HG02884 (cell line): ENCODE measurements around the gene NEU4.
"Not testable (repeated sequence)": the region's sequence is repeated elsewhere in the genome, so short reads cannot be mapped to it uniquely, and the experiment has no call there.

Experiments used
- ATAC-seq: cut with Tn5 transposase; IDR thresholded peaks from one replicate; pipeline ENCODE4 v1.9.1; 2021; ENCODE audit warnings: mild to moderate bottlenecking, moderate library complexity; ENCODE audit not compliant: unreplicated experiment

The NEU4 gene

DNA sequence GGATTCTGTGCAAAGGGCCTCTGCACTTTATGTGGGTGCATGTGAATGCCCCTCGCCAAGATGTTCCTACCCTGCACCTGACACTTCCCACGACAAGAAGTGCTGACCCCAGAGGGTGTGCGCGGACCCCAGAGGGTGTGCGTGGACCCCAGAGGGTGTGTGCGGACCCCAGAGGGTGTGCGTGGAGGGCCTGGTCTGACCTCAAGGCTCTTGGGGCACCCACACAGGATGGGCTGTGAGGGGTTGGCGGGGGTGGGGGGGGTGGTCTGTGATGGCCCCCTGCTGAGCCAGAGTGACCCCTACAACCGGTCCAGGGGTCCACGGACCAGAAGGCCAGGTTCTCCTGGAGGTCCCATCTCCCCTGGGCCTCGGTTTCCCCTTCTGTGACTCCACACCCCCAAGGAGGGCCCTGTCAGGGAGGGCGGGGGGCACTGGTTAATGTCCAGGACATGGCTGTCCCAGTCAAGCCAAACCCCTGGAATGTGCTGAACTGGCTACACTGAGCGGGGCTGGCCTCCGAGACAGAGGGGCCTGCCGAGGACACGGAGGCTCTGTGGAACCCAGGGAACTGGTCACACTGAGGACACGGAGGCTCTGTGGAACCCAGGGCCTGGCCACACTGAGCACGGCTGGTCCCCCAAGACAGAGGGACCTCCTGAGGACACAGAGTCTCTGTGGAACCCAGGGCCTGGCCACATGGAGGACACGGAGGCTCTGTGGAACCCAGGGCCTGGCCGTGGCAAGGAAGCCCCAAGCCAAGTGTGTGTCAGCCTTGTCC is 3.1 kb downstream of the NEU4 start:
- ATAC-seq = no peak

DNA sequence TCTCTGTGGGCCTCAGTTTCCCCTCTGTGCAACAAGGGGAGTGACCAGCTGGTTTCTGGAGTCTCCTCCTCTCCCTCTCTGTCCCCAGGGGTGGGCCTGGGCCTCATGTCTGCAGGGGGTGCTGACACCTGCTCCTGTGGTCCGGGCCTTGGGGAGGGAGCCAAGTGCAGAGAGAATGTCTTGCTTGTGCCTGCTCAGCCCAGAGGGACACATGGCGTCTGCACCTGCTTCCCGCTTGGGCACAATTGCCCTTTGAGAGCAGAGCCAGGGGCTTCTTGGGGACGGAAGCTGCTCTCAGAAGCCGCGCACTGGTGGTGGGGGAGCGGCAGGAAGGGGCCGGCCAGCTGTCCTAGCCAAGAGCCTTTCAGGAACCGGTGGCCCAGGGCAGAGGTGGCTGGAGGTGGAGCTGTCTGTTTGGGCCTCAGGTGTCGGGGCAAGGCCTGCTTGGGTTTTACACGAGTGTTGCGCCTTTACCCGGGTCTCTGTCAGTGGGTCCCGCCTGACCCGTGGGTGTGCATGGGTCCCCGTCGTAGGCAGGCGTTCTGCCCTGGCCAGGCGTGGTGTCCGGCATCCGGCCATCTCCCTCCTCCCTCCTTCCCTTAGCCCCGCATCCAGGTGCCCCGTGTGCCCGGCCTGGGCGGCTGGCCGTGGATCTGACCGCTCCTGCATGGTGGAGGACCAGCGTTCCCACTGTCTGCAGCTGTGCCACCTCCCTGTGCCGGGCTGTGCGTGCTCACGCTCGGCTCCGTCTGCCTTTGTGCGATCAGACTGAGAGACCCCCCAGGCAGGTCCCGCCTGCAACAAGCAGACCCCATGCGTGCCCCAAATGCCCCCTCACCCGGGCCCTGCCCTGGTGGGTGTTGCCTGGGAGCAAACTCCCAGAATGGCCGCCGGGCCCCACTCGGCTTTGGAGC is 4.0 kb downstream of the NEU4 start:
- ATAC-seq = no peak

DNA sequence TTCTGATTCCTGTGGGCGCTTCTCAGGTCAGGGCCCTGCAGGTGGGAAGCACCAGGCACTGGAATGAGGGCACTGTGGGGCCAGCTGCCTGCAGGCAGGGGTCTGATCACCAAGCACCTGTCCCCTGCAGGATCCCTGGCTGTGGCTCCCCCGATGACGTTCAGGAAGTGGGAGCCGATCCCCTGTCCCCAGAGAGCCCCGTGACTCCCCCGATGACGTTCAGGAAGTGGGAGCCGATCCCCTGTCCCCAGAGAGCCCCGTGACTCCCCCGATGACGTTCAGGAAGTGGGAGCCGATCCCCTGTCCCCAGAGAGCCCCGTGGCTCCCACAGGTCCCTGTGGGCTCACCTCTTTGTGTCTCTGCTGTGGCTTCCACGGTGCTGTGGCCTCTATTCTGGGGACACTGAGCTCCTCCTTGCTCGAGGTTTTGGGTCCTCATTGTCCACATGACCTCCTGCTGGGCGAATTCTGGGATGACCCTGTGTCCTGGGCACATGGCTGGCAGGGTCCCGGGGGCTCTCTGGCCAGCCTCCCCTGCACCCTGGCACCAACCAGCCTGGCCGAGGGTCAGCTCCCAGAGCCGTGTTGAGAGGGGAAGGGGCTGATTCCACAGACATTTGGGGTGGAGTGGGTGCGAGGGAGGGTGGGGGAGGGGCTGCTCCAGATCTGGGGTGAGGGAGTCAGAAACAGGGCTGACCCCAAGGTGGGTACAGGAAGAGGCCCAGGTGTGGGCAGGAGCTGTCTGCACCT is 4.8 kb downstream of the NEU4 start:
- ATAC-seq = no peak

DNA sequence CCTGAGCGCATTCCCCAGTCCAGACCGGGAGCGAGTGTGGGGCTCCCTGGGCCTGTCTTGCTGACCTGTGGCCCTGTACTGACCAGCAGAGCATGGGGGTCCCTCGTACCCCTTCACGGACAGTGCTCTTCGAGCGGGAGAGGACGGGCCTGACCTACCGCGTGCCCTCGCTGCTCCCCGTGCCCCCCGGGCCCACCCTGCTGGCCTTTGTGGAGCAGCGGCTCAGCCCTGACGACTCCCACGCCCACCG is 5.3 kb downstream of the NEU4 start:
- no peak for ATAC-seq

DNA sequence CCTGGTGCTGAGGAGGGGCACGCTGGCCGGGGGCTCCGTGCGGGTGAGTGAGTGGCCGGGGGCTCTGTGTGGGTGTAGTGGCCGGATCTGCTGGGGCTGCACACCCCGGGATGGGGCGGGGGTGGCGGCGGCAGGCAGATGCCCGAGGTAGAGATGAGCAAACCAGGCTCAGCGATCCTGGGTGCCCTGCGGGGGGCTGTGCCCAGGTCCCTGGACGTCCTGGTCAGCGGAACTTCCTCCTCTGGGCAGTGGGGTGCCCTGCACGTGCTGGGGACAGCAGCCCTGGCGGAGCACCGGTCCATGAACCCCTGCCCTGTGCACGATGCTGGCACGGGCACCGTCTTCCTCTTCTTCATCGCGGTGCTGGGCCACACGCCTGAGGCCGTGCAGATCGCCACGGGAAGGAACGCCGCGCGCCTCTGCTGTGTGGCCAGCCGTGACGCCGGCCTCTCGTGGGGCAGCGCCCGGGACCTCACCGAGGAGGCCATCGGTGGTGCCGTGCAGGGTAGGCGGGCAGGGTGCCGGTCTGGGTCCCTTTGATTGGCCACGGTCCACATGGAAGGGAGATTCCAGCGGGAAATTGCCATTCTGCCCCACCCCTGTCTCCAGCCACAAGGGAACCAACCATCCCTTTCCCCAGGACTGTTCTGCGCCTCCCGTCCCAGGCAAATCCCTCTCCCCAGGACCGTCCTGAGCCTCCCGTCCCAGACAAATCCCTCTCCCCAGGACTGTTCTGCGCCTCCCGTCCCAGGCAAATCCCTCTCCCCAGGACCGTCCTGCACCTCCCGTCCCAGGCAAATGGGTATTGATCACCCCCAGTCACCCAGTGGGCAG is 5.9 kb downstream of the NEU4 start:
- no peak for ATAC-seq

DNA sequence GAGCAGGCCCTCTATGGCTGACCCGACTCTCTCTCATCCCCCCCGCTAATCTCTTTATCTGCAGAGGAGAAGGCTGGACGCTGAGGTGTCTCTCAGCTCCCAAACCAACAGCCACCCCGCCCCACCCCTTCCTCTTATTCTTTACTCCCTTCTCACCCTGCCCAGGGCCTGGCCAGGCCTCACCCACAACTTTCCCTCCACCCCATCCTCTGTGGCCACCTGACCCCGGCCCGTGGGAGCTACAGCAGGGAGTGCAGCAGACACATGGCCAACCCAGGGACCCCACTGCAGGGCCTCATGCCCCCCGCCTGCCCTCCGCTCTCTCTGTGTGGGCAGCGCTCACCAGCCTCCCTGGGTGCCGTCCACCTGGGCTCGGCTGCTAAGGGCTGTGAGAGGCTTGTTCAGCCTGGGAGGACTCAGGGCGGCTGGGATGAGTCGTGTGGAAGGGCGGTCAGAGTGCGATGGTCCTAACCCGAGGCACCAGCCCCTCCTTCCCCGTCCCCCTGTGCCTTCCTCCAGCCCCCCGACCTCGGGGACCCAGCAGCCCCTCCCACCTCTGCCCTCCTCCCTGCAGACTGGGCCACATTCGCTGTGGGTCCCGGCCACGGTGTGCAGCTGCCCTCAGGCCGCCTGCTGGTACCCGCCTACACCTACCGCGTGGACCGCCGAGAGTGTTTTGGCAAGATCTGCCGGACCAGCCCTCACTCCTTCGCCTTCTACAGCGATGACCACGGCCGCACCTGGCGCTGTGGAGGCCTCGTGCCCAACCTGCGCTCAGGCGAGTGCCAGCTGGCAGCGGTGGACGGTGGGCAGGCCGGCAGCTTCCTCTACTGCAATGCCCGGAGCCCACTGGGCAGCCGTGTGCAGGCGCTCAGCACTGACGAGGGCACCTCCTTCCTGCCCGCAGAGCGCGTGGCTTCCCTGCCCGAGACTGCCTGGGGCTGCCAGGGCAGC is 6.8 kb downstream of the NEU4 start:
- no peak for ATAC-seq

DNA sequence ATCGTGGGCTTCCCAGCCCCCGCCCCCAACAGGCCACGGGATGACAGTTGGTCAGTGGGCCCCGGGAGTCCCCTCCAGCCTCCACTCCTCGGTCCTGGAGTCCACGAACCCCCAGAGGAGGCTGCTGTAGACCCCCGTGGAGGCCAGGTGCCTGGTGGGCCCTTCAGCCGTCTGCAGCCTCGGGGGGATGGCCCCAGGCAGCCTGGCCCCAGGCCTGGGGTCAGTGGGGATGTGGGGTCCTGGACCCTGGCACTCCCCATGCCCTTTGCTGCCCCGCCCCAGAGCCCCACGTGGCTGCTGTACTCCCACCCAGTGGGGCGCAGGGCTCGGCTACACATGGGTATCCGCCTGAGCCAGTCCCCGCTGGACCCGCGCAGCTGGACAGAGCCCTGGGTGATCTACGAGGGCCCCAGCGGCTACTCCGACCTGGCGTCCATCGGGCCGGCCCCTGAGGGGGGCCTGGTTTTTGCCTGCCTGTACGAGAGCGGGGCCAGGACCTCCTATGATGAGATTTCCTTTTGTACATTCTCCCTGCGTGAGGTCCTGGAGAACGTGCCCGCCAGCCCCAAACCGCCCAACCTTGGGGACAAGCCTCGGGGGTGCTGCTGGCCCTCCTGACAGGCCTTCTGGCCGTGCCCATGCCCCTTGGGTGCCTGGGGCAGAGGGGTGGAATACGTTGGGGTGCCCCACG is 7.6 kb downstream of the NEU4 start:
- no peak for ATAC-seq

DNA sequence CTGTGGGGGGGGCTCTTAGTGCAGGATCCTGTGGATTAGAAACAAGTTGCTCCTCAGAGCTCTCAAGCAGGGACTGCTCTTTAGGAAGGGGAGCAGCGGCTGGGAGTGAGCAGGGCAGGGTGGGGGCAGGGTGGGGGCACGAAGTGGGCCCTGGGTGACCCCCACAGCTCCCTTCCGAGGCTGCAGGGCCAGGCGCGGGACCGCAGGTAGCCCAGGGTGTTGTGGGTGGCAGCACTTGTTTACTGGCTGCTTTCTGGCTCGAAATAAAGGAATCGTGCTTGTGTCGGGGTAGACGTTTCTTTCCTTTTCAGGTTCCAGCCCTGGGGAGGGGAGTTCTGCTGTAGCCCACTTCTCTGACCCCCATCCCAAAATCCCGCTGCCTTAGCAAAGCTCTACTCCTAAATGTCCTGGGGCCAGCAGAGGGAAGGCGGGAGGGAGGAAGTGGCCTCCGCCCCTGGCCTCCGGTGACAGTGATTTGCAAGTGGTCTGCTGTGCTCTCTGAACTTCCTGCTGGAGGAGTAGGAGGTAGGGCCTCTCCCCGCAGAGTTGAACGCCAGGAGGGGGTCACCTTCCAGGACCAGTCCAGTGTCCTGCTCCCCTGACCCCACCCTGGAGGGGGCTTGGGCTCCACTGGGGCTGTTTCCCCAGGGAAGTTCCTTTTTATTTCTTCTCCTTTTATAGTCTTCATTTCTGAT is 8.3 kb downstream of the NEU4 start:
- ATAC-seq = no peak

DNA sequence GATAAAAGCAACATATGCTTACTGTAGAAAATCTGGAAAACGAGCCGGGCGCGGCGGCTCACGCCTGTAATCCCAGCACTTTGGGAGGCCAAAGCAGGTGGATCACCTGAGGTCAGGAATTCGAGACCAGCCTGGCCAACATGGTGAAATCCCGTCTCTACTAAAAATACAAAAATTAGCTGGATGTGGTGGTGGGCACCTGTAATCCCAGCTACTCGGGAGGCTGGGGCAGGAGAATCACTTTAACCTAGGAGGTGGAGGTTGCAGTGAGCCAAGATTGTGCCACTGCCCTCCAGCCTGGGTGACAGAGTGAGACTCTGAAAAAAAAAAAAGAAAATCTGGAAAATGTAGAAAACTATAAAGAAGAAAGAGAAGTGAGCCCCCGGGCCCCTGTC is 8.8 kb downstream of the NEU4 start:
- not testable (repeated sequence) for ATAC-seq

DNA sequence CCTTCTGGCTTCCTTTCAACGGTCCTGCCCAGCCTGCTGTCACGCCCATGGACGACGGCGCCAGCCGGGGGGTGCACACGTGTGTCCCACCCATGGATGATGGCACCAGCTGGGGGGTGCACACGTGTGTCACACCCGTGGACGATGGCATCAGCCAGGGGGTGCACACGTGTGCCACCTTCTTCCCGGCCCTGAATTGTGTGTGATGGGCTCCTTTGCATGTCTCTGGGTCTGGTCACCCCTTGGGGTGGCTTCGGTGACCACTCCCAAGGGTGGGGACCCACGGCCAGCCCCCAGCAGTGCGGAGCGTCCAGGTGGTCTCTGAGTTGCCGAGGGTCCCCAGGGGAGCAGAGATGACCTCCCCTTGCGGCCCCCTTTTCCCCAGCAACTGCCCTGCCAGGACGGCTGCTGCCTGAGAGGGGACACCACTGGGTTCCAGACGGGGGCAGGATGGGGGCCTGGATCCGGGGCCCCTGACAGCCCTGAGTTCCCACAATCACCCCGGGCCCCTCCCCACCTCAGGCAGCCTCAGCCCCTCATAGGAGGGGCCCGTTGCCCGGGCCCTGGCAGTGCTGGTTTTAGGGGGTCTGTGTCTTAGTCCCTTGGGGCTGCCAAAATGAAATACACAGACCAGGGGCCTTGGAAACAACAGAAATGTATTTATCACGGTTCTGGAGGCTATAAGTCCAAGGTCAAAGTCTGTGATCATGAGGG is 9.4 kb downstream of the NEU4 start:
- ATAC-seq = no peak

DNA sequence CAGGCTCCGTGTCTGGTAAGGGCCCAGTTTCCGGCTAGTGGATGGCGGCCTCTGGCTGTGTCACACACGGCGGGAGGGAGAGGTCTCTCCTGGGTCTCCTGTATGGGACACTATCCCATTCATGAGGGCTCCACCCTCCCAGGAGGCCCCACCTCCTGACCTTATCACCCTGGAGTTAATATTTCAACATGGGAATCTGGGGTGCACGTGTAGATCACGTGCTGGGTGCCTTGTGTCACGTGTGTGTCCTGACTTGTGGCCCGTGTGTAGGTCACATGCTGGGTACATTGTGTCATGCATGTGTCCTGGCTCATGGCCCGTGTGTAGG is 9.9 kb downstream of the NEU4 start:
- ATAC-seq = no peak

DNA sequence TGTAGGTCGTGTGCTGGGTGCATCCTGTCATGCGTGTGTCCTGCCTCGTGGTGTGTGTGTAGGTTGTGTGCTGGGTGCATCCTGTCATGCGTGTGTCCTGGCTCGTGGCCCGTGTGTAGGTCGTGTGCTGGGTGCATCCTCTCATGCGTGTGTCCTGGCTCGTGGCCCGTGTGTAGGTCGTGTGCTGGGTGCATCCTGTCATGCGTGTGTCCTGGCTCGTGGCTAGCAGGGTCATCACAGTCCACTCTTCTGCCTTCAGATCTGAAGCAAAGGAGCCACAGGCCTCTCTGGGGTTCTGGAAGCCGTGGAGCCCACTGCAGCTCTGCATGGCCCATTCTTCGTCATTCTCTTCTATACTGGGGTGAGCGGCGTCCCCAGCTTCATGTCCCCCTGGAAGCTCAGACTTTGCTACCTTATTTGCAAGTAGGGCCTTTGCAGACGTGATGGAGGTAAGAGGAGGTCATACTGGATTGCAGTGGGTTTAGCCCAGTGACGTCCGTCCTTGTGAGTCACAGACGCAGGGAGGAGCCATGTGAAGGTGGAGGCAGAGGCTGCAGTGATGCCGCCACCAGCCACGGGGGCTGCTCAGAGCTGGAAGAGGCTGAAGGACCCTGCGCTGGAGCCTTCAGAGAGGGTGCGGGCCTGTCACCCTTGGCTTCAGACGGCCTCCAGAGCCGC is 11.1 kb downstream of the NEU4 start:
- not testable (repeated sequence) for ATAC-seq

DNA sequence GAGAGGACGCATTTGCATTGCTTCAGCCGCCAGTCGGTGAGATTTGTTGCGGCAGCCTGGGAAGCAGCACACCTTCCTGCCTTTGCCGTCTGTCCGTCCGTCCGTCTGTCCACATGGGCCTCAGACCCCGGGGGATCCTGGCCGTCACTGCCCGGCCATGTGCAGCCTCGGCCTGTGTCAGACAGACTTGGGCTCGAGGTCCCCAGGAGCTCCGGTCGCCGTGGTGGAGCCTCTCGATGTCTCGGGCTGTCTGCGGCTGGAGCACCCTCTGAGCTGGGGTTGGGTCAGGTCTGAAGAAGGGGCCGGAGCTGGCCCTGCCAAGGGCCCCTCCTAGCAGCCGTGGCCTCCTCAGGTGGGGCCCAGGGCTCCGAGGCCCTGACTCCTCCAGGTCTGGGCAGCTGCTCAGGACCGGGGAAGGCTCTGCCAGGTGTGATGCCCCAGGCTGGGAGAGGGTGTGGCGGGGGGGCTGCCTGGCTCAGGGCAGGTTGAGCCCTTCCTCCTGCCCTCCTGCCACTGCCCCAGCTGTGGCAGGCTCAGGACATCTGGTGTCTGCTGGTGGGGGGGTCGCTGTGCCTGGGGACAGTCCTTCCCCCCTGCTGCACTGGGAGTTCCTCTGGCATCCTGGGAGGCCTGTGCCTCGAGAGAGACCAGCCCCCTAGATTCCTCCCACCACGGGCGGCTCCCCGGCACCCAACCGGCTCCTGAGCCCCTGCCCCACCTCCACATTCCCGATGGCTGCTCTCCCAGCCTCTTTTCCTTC is 11.8 kb downstream of the NEU4 start:
- ATAC-seq = no peak

DNA sequence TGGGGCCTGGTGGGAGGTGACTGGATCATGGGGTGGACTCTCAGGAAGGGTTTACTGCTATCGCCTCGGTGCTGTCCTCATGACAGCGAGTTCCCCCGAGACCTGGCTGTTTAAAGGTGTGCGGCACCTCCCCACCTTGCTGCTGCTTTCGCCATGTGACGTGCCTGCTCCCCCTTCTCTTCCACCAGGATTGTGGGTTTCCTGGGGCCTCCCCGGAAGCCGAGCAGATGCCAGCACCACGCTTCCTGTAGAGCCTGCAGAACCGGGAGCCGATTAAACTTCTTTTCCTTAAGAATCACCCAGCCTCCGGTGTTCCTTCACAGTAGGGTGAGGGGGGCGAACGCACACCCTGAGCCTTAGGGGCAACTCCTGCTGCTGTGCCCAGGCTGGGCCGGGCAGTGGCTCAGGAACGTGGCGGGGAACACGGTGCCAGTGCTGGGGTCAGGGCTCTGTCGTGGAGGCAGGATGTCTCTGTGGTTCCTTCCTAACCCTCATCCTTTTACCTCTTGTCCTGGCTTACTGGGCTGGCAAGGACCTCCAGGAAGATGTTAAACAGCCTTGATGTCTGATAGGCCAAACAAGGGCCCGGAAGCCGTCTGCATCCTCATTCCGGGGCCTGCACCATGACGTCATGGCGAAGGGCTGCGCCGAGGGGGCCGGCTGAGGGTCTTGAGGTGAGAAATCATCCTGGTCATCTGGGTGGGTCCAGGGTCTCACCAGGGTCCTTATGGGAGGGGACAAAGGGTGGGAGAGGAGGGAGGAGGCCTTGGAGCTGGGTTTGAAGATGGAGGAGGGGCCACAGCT is 12.7 kb downstream of the NEU4 start:
- ATAC-seq = no peak

DNA sequence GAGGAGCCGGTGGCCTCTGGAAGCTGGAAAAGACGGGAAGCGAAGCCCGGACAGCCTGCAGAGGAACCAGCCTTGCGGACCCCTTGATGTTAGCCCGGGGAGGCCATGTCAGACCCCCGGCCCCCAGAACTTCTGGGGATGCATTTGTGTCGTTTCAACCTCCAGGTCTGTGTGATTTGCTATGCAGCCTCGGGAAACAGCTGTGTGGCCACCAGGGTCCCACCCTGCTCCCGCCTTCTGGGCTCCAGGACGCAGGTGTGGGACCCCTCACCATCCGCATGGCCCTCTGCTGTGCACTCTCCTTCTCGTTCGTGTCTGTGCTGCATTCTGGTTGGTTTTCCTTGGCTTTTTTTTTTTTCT is 13.3 kb downstream of the NEU4 start:
- ATAC-seq = no peak
